ENCODE results near the gene C5orf46.
"Not testable (repeated sequence)": the region's sequence is repeated elsewhere in the genome, so short reads cannot be mapped to it uniquely, and the experiment has no call there.

C5orf46 gene

GRCh38 chr5:147906326-147907095, at the start of gene C5orf46:
TSS of gene C5orf46 (minus strand) at chr5:147906538. CDS start at chr5:147906501, 37 bp downstream.
- DNase-seq (ENCODE audit: low read depth in 1 of 2, low spot score in 1 of 2) = no peak

DNA sequence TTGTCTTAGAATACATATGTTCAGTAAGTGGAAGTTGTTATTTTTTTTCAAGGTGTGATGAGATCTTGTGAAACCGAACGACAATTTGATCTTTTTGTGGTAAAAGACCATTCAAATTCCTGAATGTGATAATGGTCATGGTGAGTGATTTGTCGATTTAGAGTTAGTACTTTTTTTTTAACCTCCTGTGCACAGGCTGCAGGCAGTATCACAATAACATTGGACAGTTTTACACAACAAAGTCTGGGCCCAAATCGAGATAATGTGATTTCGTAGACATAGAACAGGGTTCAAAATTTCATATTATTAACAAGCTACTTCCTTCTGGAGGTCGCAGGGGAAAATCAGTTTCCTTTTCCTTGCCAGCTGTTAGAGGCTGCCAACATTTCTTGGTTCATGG, 48.6 kb upstream of the C5orf46 start:
- no peak for DNase-seq (ENCODE audit: low read depth in 1 of 2, low spot score in 1 of 2)

GRCh38 chr5:147949711-147950573, 43.6 kb upstream of the C5orf46 start:
- no peak for DNase-seq (ENCODE audit: low read depth in 1 of 2, low spot score in 1 of 2)

DNA sequence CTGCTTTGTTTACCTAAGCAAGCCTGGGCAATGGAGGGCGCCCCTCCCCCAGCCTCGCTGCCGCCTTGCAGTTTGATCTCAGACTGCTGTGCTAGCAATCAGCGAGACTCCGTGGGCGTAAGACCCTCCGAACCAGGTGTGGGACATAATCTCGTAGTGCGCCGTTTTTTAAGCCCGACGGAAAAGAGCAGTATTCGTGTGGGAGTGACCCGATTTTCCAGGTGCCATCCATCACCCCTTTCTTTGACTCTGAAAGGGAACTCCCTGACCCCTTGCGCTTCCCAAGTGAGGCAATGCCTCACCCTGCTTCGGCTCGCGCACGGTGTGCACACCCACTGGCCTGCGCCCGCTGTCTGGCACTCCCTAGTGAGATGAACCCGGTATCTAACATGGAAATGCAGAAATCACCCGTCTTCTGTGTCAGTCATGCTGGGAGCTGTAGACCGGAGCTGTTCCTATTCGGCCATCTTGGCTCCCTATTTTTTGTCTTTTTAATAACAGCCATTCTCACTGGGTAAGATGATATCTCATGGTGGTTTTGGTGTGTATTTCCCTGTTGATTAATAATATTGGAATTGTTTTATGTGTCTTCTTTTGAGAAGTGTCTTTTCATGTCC, 40.4 kb upstream of the C5orf46 start:
- not testable (repeated sequence) for DNase-seq (ENCODE audit: low read depth in 1 of 2, low spot score in 1 of 2)

GRCh38 chr5:147939431-147940114, 33.2 kb upstream of the C5orf46 start:
- no peak for DNase-seq (ENCODE audit: low read depth in 1 of 2, low spot score in 1 of 2)

- no peak for DNase-seq (ENCODE audit: low read depth in 1 of 2, low spot score in 1 of 2)
Measured at GRCh38 chr5:147935032-147935431, 28.7 kb upstream of the C5orf46 start.

DNA sequence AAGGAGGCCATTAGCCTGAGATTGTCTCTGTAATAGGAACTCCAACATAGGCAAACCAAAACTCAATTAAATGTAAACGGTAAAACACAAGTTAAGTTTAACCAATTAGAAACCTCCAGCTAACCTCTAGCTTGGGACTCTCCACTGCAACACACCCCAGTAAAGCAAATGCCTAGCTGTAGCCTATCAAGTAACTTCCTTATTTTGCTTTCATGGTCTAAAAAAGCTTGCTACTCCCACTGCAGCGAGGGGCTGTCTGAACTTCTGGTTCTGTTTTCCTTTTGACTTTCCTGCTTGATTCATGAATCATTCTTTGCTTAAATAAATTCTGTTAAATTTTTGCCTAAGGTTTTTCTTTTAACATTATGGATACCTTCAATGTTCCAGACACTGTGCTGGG, 24.4 kb upstream of the C5orf46 start:
- DNase-seq (ENCODE audit: low read depth in 1 of 2, low spot score in 1 of 2) = no peak

DNA sequence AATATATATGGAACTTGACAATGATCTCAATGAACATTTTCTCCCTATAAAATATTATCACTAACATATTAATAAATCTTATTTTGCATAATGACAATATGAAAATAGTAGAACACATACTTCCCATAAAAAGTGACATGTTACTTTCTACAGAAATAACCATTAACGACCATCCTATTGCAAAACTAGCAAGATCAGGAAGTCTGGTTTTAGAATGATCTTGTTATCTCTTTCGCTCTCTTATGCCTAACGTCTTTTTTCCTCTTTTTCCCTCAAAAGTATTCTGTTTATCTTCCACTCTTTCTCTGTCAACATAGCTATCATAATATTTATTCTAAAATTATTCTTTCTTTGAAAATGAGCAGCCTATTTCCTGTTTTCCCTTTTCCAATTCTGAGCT, 21.6 kb upstream of the C5orf46 start:
- DNase-seq (ENCODE audit: low read depth in 1 of 2, low spot score in 1 of 2) = no peak

DNA sequence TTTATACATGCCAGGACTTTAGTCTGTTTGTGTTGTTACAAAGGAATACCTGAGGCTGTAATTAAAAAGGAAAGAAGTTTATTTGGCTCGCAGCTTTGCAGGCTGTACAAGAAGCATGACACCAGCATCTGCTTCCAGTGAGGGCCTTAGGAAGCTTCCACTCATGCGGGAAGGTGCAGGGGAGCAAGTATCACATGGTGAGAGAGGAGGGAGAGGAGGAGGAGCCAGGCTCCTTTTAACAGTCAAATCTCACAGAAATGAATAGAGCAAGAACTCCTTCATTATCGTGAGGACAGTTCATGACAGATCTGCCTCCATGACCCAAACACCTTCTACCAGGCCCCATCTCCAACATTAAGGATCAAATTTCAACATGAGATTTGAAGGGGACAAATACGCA, 18.7 kb upstream of the C5orf46 start:
- no peak for DNase-seq (ENCODE audit: low read depth in 1 of 2, low spot score in 1 of 2)

DNA sequence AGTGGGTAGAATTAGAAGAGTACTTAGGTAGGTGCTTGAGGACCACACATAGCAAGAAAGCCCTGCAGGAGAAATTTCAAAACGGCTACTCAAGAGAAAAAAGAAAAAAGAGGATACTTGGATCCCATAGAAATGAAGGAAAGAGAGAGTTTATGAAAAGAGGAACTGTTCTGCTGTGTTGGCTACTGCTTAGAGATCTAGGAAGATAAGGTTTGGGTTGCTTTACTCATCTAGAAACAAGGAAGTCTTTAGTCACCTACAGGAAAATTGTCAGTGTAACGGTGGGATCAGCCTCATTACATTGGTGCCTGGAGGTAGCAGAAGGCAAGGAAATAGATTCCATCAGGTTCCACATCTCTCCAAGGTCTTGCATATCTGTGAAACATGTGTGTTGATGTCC, 14.8 kb upstream of the C5orf46 start:
- DNase-seq (ENCODE audit: low read depth in 1 of 2, low spot score in 1 of 2) = no peak

GRCh38 chr5:147920420-147921030, 14.2 kb upstream of the C5orf46 start:
- DNase-seq (ENCODE audit: low read depth in 1 of 2, low spot score in 1 of 2) = no peak

- no peak for DNase-seq (ENCODE audit: low read depth in 1 of 2, low spot score in 1 of 2)
Measured at GRCh38 chr5:147918899-147919298, 12.6 kb upstream of the C5orf46 start.

DNA sequence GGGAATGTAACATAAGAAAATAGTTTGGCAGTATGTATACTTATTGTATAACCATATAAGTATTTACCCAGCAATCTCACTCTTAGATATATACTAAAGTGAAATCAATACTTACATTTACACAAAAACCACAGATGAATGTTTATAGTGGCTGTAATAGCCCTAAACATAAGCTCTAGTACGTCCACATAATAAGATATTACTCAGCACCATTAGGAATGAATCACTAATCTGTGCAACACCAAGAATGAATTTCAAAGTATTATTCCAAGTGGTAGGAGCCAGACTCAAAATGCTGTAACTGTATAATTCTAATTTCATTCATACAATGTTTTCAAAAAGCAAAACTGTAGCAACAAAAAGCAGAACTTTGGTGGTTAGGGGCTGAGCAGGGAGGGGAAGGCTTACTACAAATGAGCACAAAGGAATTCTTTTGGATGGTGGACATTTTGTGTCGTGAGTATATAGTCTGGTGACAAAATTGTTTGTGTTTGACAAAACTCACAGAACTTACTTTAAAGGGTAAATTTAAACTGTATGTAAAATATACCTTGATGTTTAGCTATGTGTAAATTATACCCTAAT, 11.9 kb upstream of the C5orf46 start:
- DNase-seq (ENCODE audit: low read depth in 1 of 2, low spot score in 1 of 2) = no peak

DNA sequence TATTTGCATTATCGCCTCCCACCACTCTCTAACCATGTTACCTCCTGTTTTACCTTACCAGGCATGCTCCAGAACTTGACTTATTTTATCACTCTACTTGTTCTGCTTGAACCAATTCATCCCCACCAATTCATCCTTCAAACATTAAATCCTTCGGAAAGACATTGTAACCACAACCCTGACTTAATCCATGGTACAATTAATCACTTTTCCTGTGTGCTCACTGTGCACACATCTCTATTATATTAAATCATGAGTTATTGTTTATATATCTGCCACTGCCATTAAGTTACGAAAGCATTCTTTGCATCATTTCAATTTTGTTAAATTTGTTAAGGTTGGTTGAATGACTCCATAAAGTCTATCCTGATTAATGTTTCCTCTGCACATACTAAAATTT, 7.4 kb upstream of the C5orf46 start:
- no peak for DNase-seq (ENCODE audit: low read depth in 1 of 2, low spot score in 1 of 2)

- DNase-seq (ENCODE audit: low read depth in 1 of 2, low spot score in 1 of 2) = no peak
Measured at GRCh38 chr5:147912011-147912410, 5.7 kb upstream of the C5orf46 start.

GRCh38 chr5:147911427-147911826, 5.1 kb upstream of the C5orf46 start:
- no peak for DNase-seq (ENCODE audit: low read depth in 1 of 2, low spot score in 1 of 2)

DNA sequence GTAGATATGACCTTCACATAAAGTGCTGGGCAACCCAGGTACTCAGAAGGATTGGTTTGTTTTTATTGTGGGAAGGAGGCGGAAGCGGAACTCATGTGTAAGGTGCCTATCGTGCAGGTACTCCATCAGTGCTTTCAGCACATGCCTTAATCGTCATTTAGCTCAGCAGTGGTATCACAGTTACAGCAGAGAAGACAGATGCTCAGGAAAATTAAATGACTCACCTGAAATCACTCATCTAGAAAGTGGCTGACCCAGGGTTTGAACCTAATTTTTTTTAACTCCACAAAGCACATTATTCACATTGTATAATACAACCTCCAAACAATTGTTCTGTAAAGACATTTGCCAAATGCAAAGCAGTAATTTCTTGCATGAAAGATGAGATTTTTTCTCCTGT, 2.2 kb downstream of the C5orf46 start:
- no peak for DNase-seq (ENCODE audit: low read depth in 1 of 2, low spot score in 1 of 2)

GRCh38 chr5:147902609-147903115, 3.7 kb downstream of the C5orf46 start:
- no peak for DNase-seq (ENCODE audit: low read depth in 1 of 2, low spot score in 1 of 2)

DNA sequence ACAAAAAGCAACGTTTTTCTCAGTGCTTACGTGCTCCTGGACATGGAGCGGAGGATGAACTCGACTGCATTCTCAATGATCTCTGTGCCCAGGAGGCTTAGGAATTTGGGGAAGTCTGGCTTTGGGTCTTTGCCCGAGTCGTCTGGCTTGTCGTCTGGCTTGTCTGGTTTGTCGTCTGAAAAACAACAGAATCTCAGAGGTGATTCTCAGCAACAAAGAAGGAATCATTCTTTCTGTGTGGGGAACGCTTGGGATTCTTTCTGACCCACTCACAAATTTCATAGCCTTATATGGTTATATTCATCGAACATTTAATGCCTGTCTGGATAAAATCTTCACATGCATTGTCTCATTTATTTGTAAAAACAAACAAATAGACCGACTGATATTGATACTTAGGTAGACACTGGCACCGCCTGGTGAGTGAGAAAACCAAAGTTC, 4.7 kb downstream of the C5orf46 start:
- DNase-seq (ENCODE audit: low read depth in 1 of 2, low spot score in 1 of 2) = no peak

DNA sequence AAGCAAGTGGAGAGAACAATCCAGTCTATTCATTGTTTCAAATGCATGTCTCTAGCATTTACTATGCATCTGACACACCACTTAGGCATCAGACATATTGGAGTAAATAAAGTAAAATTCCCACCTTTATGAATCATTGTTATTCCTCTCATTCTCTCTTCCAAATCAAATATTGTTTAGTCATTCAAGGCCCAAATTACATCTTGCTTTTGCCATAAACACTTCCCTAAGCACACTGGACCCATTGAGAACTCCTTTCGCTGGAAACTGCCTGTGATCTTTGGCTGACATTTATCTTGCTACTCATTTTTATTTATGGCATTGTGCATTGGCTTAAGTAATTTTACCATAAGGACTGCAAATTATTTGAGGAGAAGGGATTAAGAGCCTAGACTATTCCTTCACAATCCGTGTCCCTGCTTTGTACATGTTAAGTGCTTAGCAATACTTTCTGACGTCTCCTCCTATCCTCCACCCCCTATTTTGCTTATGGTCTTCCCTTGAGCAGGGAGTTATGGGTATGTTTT, 7.4 kb downstream of the C5orf46 start:
- no peak for DNase-seq (ENCODE audit: low read depth in 1 of 2, low spot score in 1 of 2)
